Spleen (tissue), 13 donors: Measurements from ENCODE around the gene RYR1. TPM values are rescaled to one million over a fixed set of nuclear protein-coding genes. Genes with fewer than 3 reads are reported as not detected.

ENCODE experiments used
- DNase-seq: peaks from one replicate; pipeline ENCODE4 v3.0.0-alpha.2; 2020
- H3K27ac ChIP-seq, 8 donors: fragments of 200-600 bp; sonication (generic) in 7 of 8; 1 replicate in 4 of 8; 2 replicates in 4 of 8; pipeline versions ENCODE4 v1.5.0 to v1.8.0; 2016 to 2021; ENCODE audit warnings: inconsistent platforms in 4 of 8, mild to moderate bottlenecking in 4 of 8, moderate library complexity in 1 of 8
- H3K27me3 ChIP-seq, 7 donors: fragments of 200-600 bp; sonication (generic) in 6 of 7; replicated peaks in 1 of 7; 1 replicate in 4 of 7; 2 replicates in 3 of 7; pipeline versions ENCODE4 v1.5.0 to v1.8.0; 2016 to 2021; ENCODE audit warnings: inconsistent platforms in 3 of 7, mild to moderate bottlenecking in 1 of 7
- H3K36me3 ChIP-seq, 6 donors: fragments of 200-600 bp; sonication (generic) in 5 of 6; 1 replicate in 4 of 6; 2 replicates in 2 of 6; pipeline versions ENCODE4 v1.5.0 to v1.8.0; 2016 to 2021; ENCODE audit warnings: inconsistent platforms in 2 of 6
- H3K4me1 ChIP-seq, 6 donors: fragments of 200-600 bp; sonication (generic) in 5 of 6; 1 replicate in 3 of 6; 2 replicates in 3 of 6; pipeline versions ENCODE4 v1.5.0 to v1.8.0; 2016 to 2021; ENCODE audit warnings: inconsistent platforms in 3 of 6
- H3K4me3 ChIP-seq, 8 donors: fragments of 200-600 bp; sonication (generic) in 7 of 8; 1 replicate in 4 of 8; 2 replicates in 4 of 8; pipeline versions ENCODE4 v1.5.0 to v1.8.0; 2016 to 2021; ENCODE audit warnings: inconsistent platforms in 4 of 8, mild to moderate bottlenecking in 4 of 8, moderate library complexity in 2 of 8
- H3K9me3 ChIP-seq, 8 donors: fragments of 200-600 bp; sonication (generic) in 7 of 8; 1 replicate in 4 of 8; 2 replicates in 4 of 8; pipeline versions ENCODE4 v1.5.0 to v1.8.0; 2016 to 2021; ENCODE audit warnings: inconsistent platforms in 4 of 8
- CTCF ChIP-seq, 11 experiments: fragments of 200-600 bp in 7 of 11; fragments of 450-650 bp in 4 of 11; sonication (generic) in 4 of 11; IDR thresholded peaks in 8 of 11; conservative IDR thresholded peaks in 3 of 11; 1 replicate in 7 of 11; 2 replicates in 4 of 11; pipeline versions ENCODE4 v1.4.0 to v1.8.0; 2016 to 2021; ENCODE audit warnings: antibody characterized with exemption in 11 of 11, inconsistent platforms in 4 of 11, mild to moderate bottlenecking in 1 of 11
- POLR2A ChIP-seq, 3 donors: fragments of 450-650 bp; IDR thresholded peaks; one replicate each; pipeline ENCODE4 v1.5.1; 2017; ENCODE audit warnings: antibody characterized with exemption in 3 of 3, mild to moderate bottlenecking in 1 of 3
- POLR2AphosphoS5 ChIP-seq, 3 donors: sonication (generic); formaldehyde crosslinking; IDR thresholded peaks; one replicate each; pipeline ENCODE4 v1.5.1; 2017; ENCODE audit warnings: antibody characterized with exemption in 3 of 3
- WGBS, 5 donors: extraction: QIAGEN DNeasy Blood & Tissue Kit in 3 of 5; methylation state at CpG; one replicate each; pipeline versions ENCODE4 v1.1.5 to v1.1.7; 2013 to 2018; 5-methylcytosine and 5-hydroxymethylcytosine counted together
- intact Hi-C: fragments of 100-400 bp; cut with DNase I; formaldehyde crosslinking; loops from one replicate; pipeline ENCODE4 v1.15.0; 2023; ENCODE audit warnings: low total_unique reads
- long read RNA-seq, 2 donors: transcript quantifications; one replicate each; lab custom pipeline, GENCODE V29; 2026
- polyA plus RNA-seq, 3 donors: library from polyadenylated mRNA; stranded (reverse); fragments of 200-250 nt; gene quantifications; one replicate each; pipeline ENCODE4 v1.2.1, GENCODE V29; 2013
- total RNA-seq, 7 donors: library from RNA; depleted of rRNA in 3 of 7; stranded (reverse); fragments of >200 nt in 3 of 7; fragmentation: NEBNext Ultra II Directional in 4 of 7; extraction: Animal tissue kit (Norgen Biotek cat#: 25700) in 4 of 7; gene quantifications; one replicate each; pipeline versions ENCODE4 v1.1.0 to v1.2.1, GENCODE V29; 2016 to 2021
- donor health status: healthy with polysubstance abuse.
- donor health status: DM: no; HTN: no; CAD: no; lungs with moderate emphysema.
- donor health status: DM: no; HTN: no; CAD: no.
- donor health status: Bipolar disorder and iron deficiency.
- donor health status: healthy.
- donor health status: DM: no; HTN: no; CAD: no.
- donor health status: DM: yes; HTN: yes; CAD: no.

Gene RYR1
- total RNA-seq (1 to 10 TPM in 5 of 7 donors, under 1 TPM in 2; 0.32 to 3.0 (median 1.4) TPM), polyA plus RNA-seq (1 to 10 TPM in 1 of 3 donors, under 1 TPM in 2; 0.32 to 3.2 (median 0.39) TPM)
- long read RNA-seq, donor 1: 0 reads
- long read RNA-seq, donor 2: 0 reads

- peaks cover 0 to 17% (median 9%) of the 10 kb centered on the region in 6 donors for H3K4me1 ChIP-seq
- no peaks in the 10 kb centered on the region for H3K36me3 ChIP-seq
- DNase-seq: peak; percentile 91
- peaks cover 0 to 66% (median 29%) of the 10 kb centered on the region in 7 donors for H3K27me3 ChIP-seq
- no peak within 1 kb of the TSS for H3K27ac ChIP-seq
- intact Hi-C loops: no loop called here
- no peaks in the 10 kb centered on the region for H3K9me3 ChIP-seq
- TF ChIP-seq POLR2AphosphoS5 (IDR thresholded peaks at IDR 0.05) (no peak), CTCF (IDR thresholded peaks at IDR 0.05 in 8 of 11, conservative IDR thresholded peaks at IDR 0.05 in 3 of 11) (no peak), POLR2A (IDR thresholded peaks at IDR 0.05) (no peak)
- H3K4me3 ChIP-seq: peak within 1 kb of the TSS in 2 of 8 donors; percentile 4 to 49
- WGBS, 5 donors: 12 to 19% (median 16%) methylated on average over 19 to 20 of the region's 20 CpGs
These were observed at the start of gene RYR1 for GRCh38 chr19:38433268-38433733. Gene RYR1 (plus strand): TSS chr19:38433691. CDS start chr19:38433830, 139 bp downstream.

GRCh38 chr19:38383743-38384142 lies 49.7 kb upstream of the RYR1 start:
- Histone ChIP-seq H3K9me3 (no peaks in the 10 kb centered on the region), H3K27ac (no peak overlapping the region), H3K36me3 (peaks cover 6 to 77% (median 61%) of the 10 kb centered on the region in 6 donors), H3K27me3 (peaks cover 0 to 58% (median 38%) of the 10 kb centered on the region in 7 donors), H3K4me1 (peaks cover 26 to 42% (median 32%) of the 10 kb centered on the region in 6 donors), H3K4me3 (no peak overlapping the region)
- WGBS, 5 donors: 94 to 100% (median 96%) methylated on average over 2 of the region's 2 CpGs
- DNase-seq: no peak
- intact Hi-C loops: no loop called here
- no peak for TF ChIP-seq POLR2AphosphoS5 (IDR thresholded peaks at IDR 0.05)
- TF ChIP-seq CTCF (IDR thresholded peaks at IDR 0.05 in 8 of 11, conservative IDR thresholded peaks at IDR 0.05 in 3 of 11): no peak
- no peak for TF ChIP-seq POLR2A (IDR thresholded peaks at IDR 0.05)

- intact Hi-C loops: no loop called here
- Histone ChIP-seq H3K36me3 (peaks cover 6 to 70% (median 55%) of the 10 kb centered on the region in 6 donors), H3K9me3 (no peaks in the 10 kb centered on the region), H3K27me3 (peaks cover 0 to 64% (median 44%) of the 10 kb centered on the region in 7 donors), H3K27ac (no peak overlapping the region), H3K4me1 (peaks cover 30 to 49% (median 39%) of the 10 kb centered on the region in 6 donors), H3K4me3 (no peak overlapping the region)
- WGBS, 5 donors: 81 to 92% (median 88%) methylated on average over 5 to 10 of the region's 10 CpGs
- TF ChIP-seq POLR2A (IDR thresholded peaks at IDR 0.05) (no peak), CTCF (IDR thresholded peaks at IDR 0.05 in 8 of 11, conservative IDR thresholded peaks at IDR 0.05 in 3 of 11) (no peak), POLR2AphosphoS5 (IDR thresholded peaks at IDR 0.05) (no peak)
- no peak for DNase-seq
These were observed 49.1 kb upstream of the RYR1 start for GRCh38 chr19:38384209-38385027.
